Sigmoid colon (tissue), 7 donors: ENCODE results near the gene SRSF2. TPM values are rescaled to one million over a fixed set of nuclear protein-coding genes. Genes with fewer than 3 reads are reported as not detected.

Experiments used
- DNase-seq: peaks from one replicate; pipeline ENCODE4 v3.0.0-alpha.2; 2019
- H3K27ac ChIP-seq, 4 donors: fragments of 200-600 bp; sonication (generic); one replicate each; pipeline ENCODE4 v1.5.1; 2016 to 2019; ENCODE audit warnings: mild to moderate bottlenecking in 1 of 4
- H3K27me3 ChIP-seq, 3 donors: fragments of 200-600 bp; sonication (generic); one replicate each; pipeline ENCODE4 v1.5.1; 2019; ENCODE audit warnings: mild to moderate bottlenecking in 1 of 3
- H3K36me3 ChIP-seq, 4 donors: fragments of 200-600 bp; sonication (generic); one replicate each; pipeline ENCODE4 v1.5.1; 2016 to 2019
- H3K4me1 ChIP-seq, 4 donors: fragments of 200-600 bp; sonication (generic); one replicate each; pipeline ENCODE4 v1.5.1; 2017 to 2019
- H3K4me3 ChIP-seq, 4 donors: fragments of 200-600 bp; sonication (generic); one replicate each; pipeline ENCODE4 v1.5.1; 2017 to 2019; ENCODE audit warnings: mild to moderate bottlenecking in 2 of 4, moderate library complexity in 1 of 4
- H3K9me3 ChIP-seq, 4 donors: fragments of 200-600 bp in 3 of 4; sonication (generic) in 3 of 4; one replicate each; pipeline versions ENCODE4 v1.5.1 to v1.6.1; 2013 to 2019
- EP300 ChIP-seq, 4 donors: sonication (generic); formaldehyde crosslinking; IDR thresholded peaks; one replicate each; pipeline ENCODE4 v1.6.1; 2017; ENCODE audit warnings: antibody characterized with exemption in 4 of 4
- POLR2A ChIP-seq, 2 donors: fragments of 450-650 bp; IDR thresholded peaks; one replicate each; pipeline ENCODE4 v1.6.1; 2016; ENCODE audit warnings: antibody characterized with exemption in 2 of 2, mild to moderate bottlenecking in 2 of 2, moderate library complexity in 2 of 2
- POLR2AphosphoS5 ChIP-seq, 4 donors: sonication (generic); formaldehyde crosslinking; IDR thresholded peaks; one replicate each; pipeline ENCODE4 v1.6.1; 2017; ENCODE audit warnings: antibody characterized with exemption in 4 of 4
- WGBS, 2 donors: extraction: QIAGEN DNeasy Blood & Tissue Kit; methylation state at CpG; one replicate each; pipeline ENCODE4 v1.1.7; 2013; 5-methylcytosine and 5-hydroxymethylcytosine counted together
- intact Hi-C: fragments of 100-400 bp; cut with DNase I; formaldehyde crosslinking; loops from one replicate; pipeline ENCODE4 v1.15.1; 2023
- polyA plus RNA-seq, 3 donors: library from polyadenylated mRNA; stranded (reverse); fragments of 200-250 nt; gene quantifications; one replicate each; pipeline ENCODE4 v1.2.3, GENCODE V29; 2013
- total RNA-seq, 4 donors: library from RNA; depleted of rRNA; stranded (reverse); fragments of >200 nt; gene quantifications; one replicate each; pipeline ENCODE4 v1.1.0, GENCODE V29; 2016
- TF ChIP-seq, protein P1 (sequence below), 4 experiments: fragments of 450-650 bp in 3 of 4; fragments of 200-600 bp in 1 of 4; IDR thresholded peaks; one replicate each; pipeline ENCODE4 v1.5.1; 2016 to 2019; ENCODE audit warnings: antibody characterized with exemption in 4 of 4, mild to moderate bottlenecking in 3 of 4, moderate library complexity in 2 of 4
- donor health status: healthy with polysubstance abuse.
- donor health status: Bipolar disorder and iron deficiency.
- donor health status: healthy.

Gene SRSF2
- total and polyA plus RNA-seq, 7 donors, result 87.9 to 229 (median 126) TPM

DNA sequence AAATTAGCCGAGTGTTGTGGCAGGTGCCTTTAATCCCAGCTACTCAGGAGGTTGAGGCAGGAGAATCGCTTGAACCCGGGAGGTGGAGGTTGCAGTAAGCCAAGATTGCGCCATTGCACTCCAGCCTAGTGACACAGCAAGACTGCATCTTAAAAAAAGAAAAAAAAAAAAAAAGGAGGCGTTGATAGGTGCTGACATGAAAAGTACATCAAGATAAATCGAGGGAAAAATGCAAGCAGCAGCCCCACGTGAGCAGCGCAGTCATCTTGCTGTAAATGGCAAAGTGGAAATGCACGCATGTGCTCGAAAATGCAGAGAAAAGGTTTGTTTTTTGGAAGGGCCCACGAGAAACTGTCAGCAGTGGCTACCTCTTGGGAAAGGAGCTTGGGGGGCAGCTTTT lies 47.3 kb downstream of the SRSF2 start:
- WGBS, 2 donors, result 92 to 95% methylated on average over 11 of the region's 11 CpGs
- no peaks in the 10 kb centered on the region for H3K27me3 ChIP-seq
- peak overlapping the region; percentile 90 to 98 (median 93) for H3K27ac ChIP-seq
- H3K4me3 ChIP-seq, result no peak overlapping the region
- peaks cover 2 to 96% (median 81%) of the 10 kb centered on the region in 4 donors for H3K4me1 ChIP-seq
- peaks cover 0 to 8% (median 0%) of the 10 kb centered on the region in 4 donors for H3K36me3 ChIP-seq
- no peak for DNase-seq
- no peaks in the 10 kb centered on the region for H3K9me3 ChIP-seq
- intact Hi-C loops, result loop anchor here (2.0 to 5.0 kb wide), 2 partner anchors 21 to 37 kb away; partner anchors contain the start of genes JMJD6, METTL23 and MXRA7
- TF ChIP-seq POLR2AphosphoS5 (IDR thresholded peaks at IDR 0.05) (no peak), POLR2A (IDR thresholded peaks at IDR 0.05) (no peak), EP300 (IDR thresholded peaks at IDR 0.05) (no peak)
- TF ChIP-seq, protein P1, sequence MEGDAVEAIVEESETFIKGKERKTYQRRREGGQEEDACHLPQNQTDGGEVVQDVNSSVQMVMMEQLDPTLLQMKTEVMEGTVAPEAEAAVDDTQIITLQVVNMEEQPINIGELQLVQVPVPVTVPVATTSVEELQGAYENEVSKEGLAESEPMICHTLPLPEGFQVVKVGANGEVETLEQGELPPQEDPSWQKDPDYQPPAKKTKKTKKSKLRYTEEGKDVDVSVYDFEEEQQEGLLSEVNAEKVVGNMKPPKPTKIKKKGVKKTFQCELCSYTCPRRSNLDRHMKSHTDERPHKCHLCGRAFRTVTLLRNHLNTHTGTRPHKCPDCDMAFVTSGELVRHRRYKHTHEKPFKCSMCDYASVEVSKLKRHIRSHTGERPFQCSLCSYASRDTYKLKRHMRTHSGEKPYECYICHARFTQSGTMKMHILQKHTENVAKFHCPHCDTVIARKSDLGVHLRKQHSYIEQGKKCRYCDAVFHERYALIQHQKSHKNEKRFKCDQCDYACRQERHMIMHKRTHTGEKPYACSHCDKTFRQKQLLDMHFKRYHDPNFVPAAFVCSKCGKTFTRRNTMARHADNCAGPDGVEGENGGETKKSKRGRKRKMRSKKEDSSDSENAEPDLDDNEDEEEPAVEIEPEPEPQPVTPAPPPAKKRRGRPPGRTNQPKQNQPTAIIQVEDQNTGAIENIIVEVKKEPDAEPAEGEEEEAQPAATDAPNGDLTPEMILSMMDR (IDR thresholded peaks at IDR 0.05), result no peak

GRCh38 chr17:76688165-76688622 lies 48.9 kb downstream of the SRSF2 start:
- Histone ChIP-seq H3K4me3 (peak overlapping the region in 2 of 4 donors; percentile 12), H3K36me3 (peaks cover 0 to 24% (median 2%) of the 10 kb centered on the region in 4 donors), H3K27me3 (no peaks in the 10 kb centered on the region), H3K27ac (peak overlapping the region; percentile 90 to 98 (median 93)), H3K4me1 (peaks cover 2 to 99% (median 90%) of the 10 kb centered on the region in 4 donors), H3K9me3 (no peaks in the 10 kb centered on the region)
- TF ChIP-seq POLR2AphosphoS5 (IDR thresholded peaks at IDR 0.05) (no peak), POLR2A (IDR thresholded peaks at IDR 0.05) (no peak), EP300 (IDR thresholded peaks at IDR 0.05) (no peak)
- TF ChIP-seq, protein P1 (IDR thresholded peaks at IDR 0.05), result no peak
- WGBS, 2 donors, result 57 to 73% methylated on average over 11 of the region's 11 CpGs
- intact Hi-C loops, result loop anchor here (2.0 to 5.0 kb wide), 2 partner anchors 23 to 39 kb away; partner anchors contain the start of genes JMJD6, METTL23 and MXRA7
- DNase-seq, result peak; percentile 75

DNA sequence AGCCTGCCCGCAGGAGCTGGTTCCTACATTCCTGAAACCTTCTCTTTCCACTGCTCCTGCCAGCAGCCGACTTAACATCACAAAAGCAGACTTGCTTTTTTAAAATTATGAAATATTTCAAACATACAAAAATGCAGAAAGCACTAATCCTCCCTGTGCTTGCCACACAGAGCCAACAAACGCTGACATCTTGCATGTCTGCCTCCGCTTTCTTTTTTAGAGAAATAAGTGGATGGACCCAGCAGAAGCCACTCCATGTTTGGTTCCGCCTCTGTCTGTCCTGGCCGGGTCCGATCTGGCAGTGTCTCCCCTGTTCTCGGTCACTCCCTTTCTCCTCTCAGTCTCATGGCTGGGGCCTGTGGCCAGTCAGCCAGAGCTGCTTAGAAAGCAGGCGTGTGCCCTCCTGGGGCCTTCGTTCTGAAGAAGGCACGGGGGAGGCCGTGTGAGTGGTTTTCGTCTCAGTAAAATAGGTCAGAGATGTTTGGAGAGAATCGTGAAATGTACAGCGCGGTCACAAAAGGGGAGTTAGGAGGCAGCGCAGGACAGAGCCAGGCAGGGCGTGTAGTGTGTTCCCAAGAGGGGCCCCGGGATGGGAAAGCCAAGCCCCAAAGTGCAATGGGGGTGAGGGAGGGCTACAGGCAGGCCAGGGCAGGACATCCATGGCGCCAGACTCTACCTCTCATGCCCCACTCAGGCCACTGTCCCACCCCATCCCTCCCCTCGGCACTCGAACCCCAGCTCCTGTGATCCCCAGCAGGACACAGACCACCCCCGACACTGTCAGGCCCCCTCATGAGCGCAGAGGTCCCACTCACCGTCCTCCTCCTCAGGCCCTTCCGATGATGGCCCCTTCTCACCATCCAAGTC lies 49.6 kb downstream of the SRSF2 start:
- peaks cover 2 to 100% (median 97%) of the 10 kb centered on the region in 4 donors for H3K4me1 ChIP-seq
- no peaks in the 10 kb centered on the region for H3K27me3 ChIP-seq
- peak overlapping the region; percentile 90 to 98 (median 93) for H3K27ac ChIP-seq
- DNase-seq, result peak; percentile 90
- no peaks in the 10 kb centered on the region for H3K9me3 ChIP-seq
- WGBS, 2 donors, result 80 to 87% methylated on average over 26 of the region's 26 CpGs
- TF ChIP-seq POLR2AphosphoS5 (IDR thresholded peaks at IDR 0.05), result peak; percentile 52 to 86 (median 74)
- peak in 1 of 4 donors; percentile 80 for TF ChIP-seq EP300 (IDR thresholded peaks at IDR 0.05)
- TF ChIP-seq POLR2A (IDR thresholded peaks at IDR 0.05), result peak in 1 of 2 donors; percentile 23
- TF ChIP-seq, protein P1 (IDR thresholded peaks at IDR 0.05), result no peak
- peak overlapping the region in 2 of 4 donors; percentile 12 for H3K4me3 ChIP-seq
- intact Hi-C loops, result loop anchor here (2.0 to 5.0 kb wide), 2 partner anchors 23 to 40 kb away; partner anchors contain the start of genes JMJD6, METTL23 and MXRA7
- peaks cover 0 to 29% (median 2%) of the 10 kb centered on the region in 4 donors for H3K36me3 ChIP-seq

GRCh38 chr17:76686538-76687297 lies 50.4 kb downstream of the SRSF2 start:
- peak overlapping the region; percentile 90 to 98 (median 93) for H3K27ac ChIP-seq
- H3K36me3 ChIP-seq, result peaks cover 0 to 29% (median 2%) of the 10 kb centered on the region in 4 donors
- H3K4me3 ChIP-seq, result peak overlapping the region in 1 of 4 donors; percentile 2
- intact Hi-C loops, result loop anchor here (5.0 kb wide), 1 partner anchor 41 kb away; the partner anchor contains the start of genes JMJD6 and METTL23
- TF ChIP-seq EP300 (IDR thresholded peaks at IDR 0.05) (peak in 1 of 4 donors; percentile 5), POLR2AphosphoS5 (IDR thresholded peaks at IDR 0.05) (peak in 2 of 4 donors; percentile 22 to 45), POLR2A (IDR thresholded peaks at IDR 0.05) (no peak)
- TF ChIP-seq, protein P1 (IDR thresholded peaks at IDR 0.05), result no peak
- H3K4me1 ChIP-seq, result peaks cover 4 to 100% (median 100%) of the 10 kb centered on the region in 4 donors
- DNase-seq, result peak; percentile 71
- H3K27me3 ChIP-seq, result no peaks in the 10 kb centered on the region
- no peaks in the 10 kb centered on the region for H3K9me3 ChIP-seq
- 62 to 77% methylated on average over 15 of the region's 15 CpGs for WGBS, 2 donors
